NCI-H2171 (cell line): ENCODE results near the gene VPS35L.

ENCODE experiments used
- DNase-seq: peaks from one replicate; lab custom pipeline; 2025; lab: John Stamatoyannopoulos, UW

VPS35L gene

DNA sequence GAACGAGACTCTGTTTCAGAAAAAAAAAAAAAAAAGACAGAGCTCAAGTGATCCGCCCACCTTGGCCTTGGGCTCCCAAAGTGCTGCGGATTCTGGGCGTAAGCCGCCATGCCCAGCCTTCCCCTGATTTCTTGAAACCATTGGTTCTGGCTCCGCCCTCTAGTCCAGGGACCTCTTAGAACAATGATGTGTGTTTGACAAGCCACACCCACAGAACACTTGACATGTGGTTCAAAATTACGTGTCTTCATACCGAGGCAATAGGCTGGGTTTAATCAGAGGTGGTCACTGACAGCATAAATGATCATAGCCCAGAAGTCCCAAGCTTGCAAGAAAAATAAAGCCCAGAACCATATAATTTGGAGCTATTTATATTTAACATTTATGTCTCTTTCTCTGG is 139.5 kb downstream of the VPS35L start:
- DNase-seq: no peak

DNA sequence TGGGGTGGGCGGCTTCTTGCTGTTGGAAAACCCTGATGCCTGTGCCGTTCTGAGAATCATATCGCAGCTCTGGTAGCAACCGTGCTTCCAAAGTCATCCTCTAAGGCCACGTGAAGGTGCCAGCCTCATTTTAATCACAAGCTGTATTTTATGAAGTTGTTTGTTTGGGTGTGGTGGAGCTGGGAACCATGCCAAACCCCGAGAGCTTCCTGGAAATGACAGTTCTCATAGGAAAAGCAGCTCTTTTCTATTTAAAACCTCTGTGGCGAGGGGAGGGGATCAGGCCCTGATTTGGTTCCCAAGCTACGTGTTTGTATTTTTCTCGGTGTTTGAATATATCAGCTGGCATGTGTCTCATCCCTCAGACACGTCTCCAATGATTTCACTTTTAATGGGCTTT is 140.8 kb downstream of the VPS35L start:
- peak; percentile 31 for DNase-seq

DNA sequence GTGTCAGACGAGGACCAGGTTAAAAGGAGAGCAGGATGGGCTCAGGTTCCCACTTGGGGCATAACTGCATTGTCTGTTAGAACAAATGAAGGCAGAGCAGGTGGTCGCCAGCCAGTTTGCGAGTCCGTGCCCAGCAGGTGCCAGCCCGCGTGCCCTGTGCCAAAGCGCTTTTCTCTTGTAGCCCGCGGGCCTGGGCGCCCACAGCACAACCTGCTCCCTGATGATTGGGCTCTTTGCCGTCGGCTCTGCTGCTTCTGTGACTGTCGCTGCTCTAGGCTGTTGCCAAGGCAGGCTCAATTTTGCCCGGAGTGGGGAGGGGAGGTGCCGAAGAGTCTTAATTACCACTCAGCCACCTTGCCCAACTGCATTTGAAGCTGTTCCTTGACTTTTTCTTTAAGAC is 141.5 kb downstream of the VPS35L start:
- DNase-seq: no peak

DNA sequence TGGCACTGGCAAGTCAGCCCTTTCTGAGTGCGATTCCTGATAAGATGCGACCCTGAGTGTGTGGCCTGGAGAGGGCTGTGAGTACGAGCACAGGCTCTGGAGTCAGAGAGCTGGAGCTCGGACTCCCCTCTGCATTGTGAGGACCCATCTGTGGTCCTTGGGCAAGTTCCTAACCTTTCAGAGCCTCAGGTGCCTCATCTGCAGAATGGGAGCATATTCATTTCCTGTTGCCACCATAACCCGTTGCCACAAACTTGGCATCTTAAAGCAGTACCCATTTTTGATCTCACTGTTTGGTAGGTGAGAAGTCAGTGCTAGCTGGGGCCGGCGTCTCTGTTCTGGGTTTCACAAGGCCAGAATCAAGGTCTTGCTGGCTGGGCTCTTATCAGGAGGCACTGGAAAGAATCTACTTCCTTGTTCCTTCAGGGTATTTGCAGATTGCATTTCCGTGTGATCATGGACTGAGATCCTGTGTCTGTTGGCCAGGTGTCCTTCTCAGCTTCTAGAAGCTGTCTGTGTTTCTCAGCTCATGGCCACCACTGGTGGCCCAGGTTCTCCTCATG is 142.3 kb downstream of the VPS35L start:
- no peak for DNase-seq

DNA sequence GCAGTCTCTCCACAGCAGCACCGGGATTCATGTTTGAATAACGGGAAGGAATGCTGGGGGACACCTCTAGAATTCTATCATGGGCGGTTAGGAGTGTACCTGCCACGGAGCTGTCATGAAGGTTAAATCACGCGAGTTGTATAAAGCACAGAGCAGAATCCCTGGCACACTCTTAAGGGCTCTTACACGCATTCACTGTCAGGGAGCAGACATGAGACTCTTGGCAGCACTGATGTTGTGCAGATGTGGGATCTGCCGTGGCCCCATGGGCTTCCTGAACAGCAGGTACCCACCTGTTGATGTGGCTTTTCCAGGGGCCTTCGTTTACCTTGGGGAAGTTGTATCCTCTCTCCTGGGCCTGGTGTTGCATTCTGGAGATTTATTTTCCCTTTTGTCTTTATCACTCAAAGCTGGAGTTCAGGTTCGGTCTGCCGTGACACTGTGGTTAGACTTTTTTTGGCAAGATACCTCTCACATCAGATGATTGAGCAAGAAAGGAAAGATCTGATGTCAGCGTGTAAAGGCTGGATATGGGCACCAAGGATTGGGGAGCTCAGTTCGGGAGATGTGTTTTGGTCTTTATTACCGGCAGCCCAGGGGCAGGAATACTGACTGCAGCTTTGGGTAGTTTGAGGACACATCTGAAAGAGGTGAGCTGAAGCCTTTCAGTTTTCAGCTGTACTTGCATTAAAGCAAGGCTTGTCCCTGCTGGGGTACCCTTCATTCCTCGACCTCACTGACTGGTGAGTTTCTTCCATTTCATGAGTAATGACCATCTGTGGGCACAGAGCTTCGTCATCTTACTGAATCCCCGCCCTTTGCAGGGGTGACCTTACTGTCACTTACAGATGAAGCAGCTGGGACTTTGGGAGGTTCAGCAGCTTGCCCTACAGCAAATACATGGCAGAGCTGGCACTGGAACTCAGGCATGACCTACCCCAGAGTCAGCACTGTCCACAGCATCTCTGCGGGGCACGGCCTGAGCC is 143.3 kb downstream of the VPS35L start:
- no peak for DNase-seq

DNA sequence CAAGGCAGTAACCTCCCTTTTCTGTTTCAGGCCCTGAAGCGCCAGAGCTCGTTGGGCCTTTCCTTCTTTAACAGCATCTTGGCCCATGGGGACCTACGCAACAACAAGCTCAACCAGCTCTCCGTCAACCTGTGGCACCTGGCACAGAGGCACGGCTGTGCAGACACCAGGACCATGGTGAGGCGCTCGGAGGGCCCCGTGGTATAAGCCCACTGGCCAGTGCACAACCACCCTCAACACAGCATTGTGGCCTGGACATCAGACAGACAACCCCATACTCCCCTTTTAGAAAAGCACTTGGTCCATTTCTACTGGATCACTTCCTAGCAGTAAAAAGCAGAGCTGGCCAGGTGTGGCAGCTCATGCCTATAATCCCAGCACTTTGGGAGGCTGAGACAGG is 144.0 kb downstream of the VPS35L start:
- DNase-seq: no peak

DNA sequence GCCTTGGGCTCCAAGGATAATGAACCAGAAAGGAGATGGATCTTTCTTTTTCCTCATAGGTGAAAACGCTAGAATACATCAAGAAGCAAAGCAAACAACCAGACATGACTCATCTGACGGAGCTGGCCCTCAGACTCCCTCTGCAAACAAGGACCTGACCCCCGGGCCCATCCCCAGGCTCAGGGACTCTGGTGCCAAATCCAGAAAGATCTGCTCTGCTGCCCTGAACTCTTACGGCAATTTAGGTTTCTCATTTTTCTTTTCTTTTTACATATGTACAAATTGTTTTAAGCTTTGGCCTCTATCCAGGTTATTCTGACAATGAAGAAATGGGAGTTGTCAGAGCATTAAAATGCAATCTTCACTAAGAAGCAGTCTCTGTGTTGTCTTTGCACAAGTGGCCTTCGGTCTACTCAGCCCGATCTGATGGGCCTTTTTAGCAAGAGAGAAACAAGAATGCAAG is 144.8 kb downstream of the VPS35L start:
- DNase-seq: no peak

DNA sequence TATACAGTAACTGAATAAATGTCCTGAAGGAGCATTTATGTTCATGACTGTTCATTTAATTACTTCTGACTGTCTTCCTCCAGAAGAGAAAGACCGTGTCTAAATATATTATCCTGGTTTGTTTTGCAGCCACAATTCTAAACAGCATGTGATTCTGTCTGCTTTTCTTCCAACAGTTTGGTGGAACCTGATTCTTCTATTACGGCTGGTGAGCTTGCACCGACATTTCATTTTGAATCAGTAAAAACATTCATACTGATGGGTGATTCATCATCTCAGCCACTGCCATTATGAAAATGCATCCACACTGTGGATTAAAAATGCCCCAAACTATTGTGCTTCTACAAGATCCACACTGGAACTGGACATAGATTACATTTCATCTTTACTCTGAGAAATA is 145.6 kb downstream of the VPS35L start:
- no peak for DNase-seq

DNA sequence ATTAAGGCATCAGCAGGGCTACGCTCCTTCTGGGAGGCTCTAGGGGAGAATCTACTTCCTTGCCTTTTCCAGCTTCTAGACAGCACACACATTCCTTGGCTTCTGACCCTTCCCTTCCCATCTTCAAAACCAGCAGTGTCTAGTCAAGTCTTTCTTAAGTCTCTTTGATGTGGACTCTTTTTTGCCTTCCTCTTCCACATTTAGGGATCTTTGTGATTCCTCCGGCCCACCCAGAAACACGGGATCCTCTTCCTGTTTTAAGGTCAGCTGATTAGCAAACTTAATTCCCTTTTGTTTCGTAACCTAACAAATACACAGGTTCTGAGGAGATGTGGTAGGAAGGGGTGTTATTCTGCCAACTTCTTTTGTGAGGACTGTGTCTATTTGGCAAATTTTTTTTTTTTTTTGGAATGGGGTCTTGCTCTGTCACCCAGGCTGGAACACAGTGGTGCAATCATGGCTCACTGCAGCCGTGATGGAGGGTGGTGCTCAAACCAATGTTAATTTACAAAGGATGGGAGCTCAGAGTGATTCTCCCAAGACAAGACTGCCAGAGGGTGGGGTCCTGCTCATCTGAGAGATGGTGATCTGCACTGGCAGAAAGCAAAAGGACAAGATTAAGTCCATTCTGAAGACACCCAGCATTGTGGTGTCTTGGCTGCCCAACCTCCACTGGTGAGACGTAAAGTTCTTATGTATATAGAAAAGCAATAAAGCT is 147.8 kb downstream of the VPS35L start:
- no peak for DNase-seq

DNA sequence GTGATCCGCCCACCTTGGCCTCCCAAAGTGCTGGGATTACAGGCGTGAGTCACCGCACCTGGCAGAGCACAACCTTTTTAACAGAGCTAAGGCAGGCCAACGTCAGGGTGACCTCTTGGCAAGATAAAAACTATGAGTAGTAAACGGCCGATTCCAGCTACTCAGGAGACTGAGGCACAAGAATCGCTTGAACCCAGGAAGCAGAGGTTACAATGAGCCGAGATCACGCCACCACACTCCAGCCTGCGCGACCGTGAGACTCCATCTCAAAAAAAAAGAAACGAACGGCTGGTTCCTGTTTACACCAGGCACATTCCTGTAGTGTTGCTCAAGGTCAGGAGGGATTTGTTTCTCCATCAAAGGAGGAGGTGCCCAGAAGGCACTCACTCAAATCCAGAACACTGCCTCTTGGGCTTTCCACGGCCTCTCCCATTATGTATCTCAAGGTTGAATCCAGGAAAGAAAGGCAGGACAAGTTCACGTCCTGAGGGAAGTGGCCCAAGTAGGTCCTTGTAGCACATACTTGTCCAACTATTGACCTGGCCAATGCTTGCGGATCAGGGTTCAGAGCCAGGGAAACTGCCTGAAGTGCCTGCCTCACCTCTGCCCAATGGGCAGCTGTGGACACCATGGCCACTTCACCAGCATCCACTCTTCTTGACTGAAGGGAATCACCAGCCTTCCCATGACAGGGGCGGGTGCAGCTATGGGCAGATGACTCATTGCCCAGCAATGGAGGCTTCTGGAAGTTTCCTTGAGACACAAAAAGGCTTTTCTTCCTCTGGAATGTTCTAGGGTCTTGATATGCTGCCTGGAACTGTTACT is 149.0 kb downstream of the VPS35L start:
- no peak for DNase-seq

DNA sequence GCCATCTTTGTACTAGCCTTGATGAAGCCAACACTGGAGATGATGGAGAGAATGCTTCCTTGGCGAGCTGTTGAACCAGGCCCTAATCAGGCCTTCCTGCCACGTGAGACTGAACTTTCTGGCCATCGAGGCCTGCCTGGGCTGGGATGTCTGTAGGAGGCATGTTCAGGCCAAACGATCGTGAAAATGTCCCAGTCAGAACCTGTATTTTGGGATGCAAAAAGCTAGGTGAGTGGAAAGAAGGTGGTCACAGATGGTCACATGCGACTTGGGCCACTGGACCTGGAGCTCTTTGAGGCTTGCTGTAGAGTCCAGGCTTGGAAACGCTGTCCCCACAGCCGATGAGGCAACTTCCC is 149.6 kb downstream of the VPS35L start:
- no peak for DNase-seq

DNA sequence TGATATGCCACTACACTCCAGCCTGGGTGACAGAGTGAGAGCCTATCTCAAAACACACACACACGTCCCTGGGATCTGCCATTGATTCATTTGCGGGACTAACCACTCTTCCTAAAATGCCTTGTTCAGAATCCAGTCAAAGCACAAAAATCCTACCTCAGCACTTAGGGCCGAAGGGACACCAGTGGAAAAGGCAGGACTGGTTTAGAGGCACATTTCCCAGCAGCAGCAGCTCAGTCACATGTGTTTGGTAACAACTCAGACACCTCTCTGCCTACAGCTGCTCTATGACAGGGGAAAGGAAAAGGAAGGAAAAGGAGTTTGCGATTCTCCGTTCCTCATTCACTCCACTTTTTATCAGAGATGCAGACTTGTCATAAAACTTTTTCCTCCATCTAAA is 150.3 kb downstream of the VPS35L start:
- DNase-seq: no peak

DNA sequence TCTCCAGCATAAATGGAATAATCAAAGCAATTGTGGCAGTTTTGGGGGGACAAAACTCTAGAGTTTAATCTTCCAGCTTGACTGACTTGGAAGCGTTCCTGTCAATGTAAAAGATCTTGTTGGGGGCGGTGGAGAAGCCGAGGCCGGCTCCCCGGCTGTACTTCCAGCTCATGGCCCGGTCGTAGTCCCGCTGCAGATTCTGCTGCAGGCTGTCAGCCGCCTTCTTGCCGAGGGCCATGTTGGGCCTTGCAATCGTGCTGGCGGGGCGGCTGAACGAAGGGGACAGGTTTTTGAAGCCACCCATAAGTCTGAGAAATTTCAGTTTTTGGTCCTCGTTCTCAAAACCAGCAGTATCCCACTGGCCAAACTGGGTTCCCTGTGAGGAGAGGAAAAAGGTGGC is 151.3 kb downstream of the VPS35L start:
- no peak for DNase-seq

DNA sequence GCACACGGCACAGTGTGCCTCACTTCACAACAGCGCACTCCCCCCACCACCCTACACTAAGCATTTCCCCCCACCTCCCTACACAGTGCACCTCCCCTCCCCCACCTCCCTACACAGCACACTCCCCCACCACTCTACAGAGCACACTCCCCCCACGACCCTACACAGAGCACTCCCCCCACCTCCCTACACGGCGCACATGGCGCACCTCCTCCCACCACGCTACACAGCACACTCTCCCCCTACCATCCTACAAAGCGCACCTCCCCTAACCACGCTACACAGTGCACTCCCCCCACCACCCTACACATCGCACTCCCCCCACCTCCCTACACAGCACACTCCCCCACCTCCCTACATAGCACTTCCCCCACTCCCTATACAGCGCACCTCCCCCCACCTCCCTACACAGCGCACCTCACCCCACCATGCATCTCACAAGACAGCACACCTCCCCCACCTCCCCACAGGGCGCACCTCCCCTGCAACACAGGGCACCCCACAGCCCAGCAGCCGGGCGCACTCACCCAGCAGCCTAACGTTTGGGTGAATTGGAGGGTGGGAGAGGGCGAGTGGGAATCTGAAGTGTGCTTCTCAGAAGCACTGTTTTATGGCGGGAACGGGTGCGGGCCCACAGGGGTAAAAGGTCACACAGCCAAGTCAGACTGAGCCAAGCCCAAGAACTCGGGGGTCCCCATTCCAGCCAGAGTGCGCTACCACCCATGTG is 152.2 kb downstream of the VPS35L start:
- no peak for DNase-seq

DNA sequence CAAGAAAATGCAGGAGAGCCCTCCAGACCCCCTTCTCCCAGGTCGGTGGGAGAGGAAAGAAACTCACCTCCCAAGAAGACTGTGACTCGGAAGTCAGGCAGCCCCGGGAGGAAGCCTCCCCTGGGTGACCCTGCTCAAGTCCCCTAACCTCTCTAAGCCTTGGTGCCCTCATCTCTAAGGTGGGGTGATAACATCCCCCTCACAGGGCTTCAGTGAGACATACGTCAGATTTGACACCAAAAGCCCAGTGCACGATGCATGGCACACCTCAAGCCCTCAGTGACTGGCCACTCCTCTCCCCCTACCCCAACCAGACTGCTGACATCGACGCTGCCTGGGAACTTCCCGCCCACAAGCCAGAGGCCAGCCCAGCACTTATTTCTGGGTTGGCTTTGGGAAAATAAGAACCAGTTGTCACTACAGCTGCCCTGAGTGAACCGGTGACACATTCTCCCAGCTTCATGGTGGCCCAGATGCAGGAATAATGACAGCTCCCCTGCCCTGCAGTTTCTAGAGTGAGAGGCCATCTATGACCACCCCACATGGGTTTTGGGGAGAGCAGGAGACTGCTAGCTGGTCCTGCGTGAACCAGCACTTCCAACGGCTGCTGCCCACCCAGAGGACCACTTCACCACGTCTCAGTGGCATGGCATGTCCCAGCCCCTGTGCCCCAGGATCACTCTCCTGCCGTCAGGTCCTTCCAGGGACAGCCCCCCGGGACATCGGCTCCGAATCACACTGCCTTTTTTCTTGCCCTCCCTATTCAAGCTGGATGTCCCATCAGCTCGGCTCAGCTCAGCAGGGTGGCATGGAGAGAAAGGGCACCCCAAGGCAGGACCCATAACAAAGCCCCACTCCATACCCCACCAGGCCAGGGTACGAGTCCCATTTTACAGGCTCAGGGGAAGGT is 153.0 kb downstream of the VPS35L start:
- no peak for DNase-seq

DNA sequence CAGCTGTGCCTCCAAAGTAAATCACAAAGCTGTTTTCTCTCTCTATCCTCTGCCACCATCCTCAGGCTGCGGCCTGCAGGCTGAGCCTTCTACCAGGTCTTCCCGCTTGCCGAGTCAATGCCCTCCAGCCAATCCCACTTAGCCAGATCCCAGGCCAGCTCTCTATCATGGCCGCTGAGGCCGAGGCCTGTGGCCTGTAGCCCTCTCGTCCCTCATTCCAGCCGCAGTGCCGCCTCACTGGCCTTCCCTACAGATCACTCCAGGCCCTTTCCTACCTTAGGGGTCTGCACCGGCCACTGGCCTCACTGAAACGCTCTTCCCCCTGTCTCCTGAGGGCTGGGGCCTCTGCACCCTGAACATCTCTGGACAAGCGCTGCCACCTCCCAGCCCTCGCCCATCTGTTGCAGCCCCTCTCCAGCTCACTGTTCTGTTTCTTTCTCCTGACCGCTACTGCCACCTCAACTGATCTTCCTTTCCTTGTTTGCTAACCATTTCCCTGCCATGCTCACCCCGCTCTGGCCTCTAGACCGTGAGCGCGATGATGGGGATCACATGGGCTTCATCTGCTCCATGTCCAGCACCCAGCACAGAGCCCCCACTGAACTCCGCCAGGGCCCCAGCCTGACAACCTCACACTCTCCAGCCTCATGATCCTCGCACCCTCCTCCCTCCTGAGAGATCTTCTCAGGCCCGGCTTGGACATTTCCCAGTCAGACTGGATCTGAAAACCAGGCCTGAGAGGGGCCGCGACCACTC is 154.1 kb downstream of the VPS35L start:
- DNase-seq: no peak

DNA sequence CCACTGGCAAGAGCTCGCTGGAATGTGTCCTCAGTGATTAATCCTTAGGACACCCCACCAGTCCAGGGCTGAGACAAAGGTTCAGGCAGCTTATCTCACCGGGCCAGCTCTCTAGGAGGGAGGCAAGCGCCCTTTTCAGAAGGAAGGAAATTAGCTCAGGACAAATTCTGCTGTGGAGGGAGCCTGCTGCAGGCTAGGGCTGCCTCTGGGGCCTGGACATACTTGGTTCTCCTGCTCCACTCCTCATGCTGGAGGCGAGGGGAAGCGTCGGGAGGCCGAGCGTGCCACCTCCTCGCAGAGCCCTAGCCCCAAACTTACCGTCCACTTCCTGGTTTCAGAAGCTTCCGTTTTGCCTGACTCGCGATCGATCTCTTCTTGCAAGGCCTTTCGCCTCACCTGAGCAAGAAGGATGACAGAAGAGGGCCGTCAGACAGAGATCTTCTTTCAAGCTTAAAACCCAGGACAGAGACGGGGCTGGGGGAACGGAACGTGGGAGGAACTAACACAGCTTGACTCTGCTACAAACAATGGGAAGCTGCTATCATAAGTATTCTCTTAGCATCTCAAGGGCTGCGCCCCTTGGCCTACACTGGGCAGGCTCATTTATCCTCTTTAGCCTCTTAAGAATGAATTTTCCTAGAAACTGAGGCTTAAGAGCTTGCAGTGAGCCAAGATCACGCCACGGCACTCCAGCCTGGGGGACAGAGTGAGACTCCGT is 154.8 kb downstream of the VPS35L start:
- DNase-seq: no peak

DNA sequence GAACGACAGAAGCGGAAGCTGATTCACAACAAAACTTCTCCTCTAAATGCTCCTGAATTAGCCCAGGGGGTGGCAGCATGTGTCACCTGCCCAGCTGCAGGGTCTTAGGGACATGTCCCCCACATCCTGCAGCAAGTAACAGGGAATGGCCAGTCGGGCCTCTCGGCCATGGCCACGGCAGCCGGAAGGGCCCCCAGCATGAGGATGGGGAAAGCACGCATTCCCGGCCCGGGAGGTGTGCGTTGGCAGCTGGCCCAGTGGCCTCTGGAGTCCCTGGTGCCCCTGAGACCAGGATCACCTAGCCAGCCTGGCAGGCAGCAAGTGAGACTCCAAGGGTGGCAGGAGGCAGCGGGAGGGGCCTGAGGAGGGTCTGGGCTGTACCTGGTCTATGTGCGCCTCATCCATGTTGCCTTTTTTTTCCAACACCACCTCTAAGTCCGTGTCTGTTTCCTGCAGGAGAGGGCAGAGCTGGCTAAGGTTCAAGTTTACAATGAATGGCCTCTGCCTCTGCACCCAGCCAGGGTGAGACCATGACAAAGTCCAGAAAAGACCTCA is 155.6 kb downstream of the VPS35L start:
- DNase-seq: no peak

DNA sequence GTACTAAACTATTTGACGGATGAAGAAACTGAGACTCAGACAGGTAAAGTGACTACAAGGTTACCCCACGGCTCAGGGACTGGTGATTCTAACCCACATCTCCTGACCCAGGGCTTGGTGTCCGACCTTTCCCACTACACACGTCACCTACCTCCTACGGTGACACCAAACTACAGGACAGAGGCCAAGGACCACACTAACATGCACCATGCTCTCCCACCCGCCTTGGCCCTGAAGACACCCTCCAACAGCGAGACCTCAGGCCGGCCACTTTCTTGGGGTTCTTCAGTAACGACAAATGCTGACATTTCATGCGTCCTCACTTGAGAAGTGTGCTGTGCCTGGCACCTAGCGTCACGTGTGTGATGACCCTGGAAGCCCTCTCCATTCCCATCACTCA is 156.1 kb downstream of the VPS35L start:
- no peak for DNase-seq
